Ishikawa (cell line): Measurements from ENCODE around the gene CAMK4.

ENCODE experiments used
- CEBPB ChIP-seq: IDR thresholded peaks from 2 replicates; pipeline ENCODE4 v1.6.1; 2012
- CREB1 ChIP-seq: IDR thresholded peaks from 2 replicates; pipeline ENCODE4 v1.6.1; 2012; ENCODE audit warnings: low read depth
- EP300 ChIP-seq: IDR thresholded peaks from 2 replicates; pipeline ENCODE4 v1.6.1; 2012; ENCODE audit warnings: borderline replicate concordance
- FOXM1 ChIP-seq: IDR thresholded peaks from 2 replicates; pipeline ENCODE4 v1.6.1; 2012; ENCODE audit warnings: low read depth, borderline replicate concordance
- MAX ChIP-seq: IDR thresholded peaks from 2 replicates; pipeline ENCODE4 v1.6.1; 2012
- NFIC ChIP-seq: IDR thresholded peaks from 2 replicates; pipeline ENCODE4 v1.6.1; 2012
- RAD21 ChIP-seq: IDR thresholded peaks from 2 replicates; pipeline ENCODE4 v1.6.1; 2012; ENCODE audit warnings: low read depth
- TAF1 ChIP-seq: IDR thresholded peaks from 2 replicates; pipeline ENCODE4 v1.6.1; 2012; ENCODE audit warnings: low read depth, mild to moderate bottlenecking
- TCF12 ChIP-seq: IDR thresholded peaks from 2 replicates; pipeline ENCODE4 v1.6.1; 2012; ENCODE audit warnings: low read depth
- YY1 ChIP-seq: IDR thresholded peaks from 2 replicates; pipeline ENCODE4 v1.6.1; 2012; ENCODE audit warnings: low read depth
- ZBTB7A ChIP-seq: IDR thresholded peaks from 2 replicates; pipeline ENCODE4 v1.6.1; 2012; ENCODE audit warnings: low read depth
- TF ChIP-seq, protein P1 (sequence below): IDR thresholded peaks from 2 replicates; pipeline ENCODE4 v1.6.1; 2012
- TF ChIP-seq, protein P2 (sequence below): IDR thresholded peaks from 2 replicates; pipeline ENCODE4 v1.6.1; 2012; ENCODE audit warnings: low read depth, mild to moderate bottlenecking

GRCh38 chr5:111198281-111198966 is 25.8 kb upstream of the CAMK4 start:
- TF ChIP-seq FOXM1 = no peak
- TF ChIP-seq YY1 = no peak
- no peak for TF ChIP-seq EP300
- TF ChIP-seq RAD21 = no peak
- TF ChIP-seq CREB1 = no peak
- TF ChIP-seq, protein P1, sequence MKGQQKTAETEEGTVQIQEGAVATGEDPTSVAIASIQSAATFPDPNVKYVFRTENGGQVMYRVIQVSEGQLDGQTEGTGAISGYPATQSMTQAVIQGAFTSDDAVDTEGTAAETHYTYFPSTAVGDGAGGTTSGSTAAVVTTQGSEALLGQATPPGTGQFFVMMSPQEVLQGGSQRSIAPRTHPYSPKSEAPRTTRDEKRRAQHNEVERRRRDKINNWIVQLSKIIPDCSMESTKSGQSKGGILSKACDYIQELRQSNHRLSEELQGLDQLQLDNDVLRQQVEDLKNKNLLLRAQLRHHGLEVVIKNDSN = no peak
- no peak for TF ChIP-seq ZBTB7A
- TF ChIP-seq TAF1 = no peak
- no peak for TF ChIP-seq MAX
- TF ChIP-seq NFIC = no peak
- TF ChIP-seq, protein P2, sequence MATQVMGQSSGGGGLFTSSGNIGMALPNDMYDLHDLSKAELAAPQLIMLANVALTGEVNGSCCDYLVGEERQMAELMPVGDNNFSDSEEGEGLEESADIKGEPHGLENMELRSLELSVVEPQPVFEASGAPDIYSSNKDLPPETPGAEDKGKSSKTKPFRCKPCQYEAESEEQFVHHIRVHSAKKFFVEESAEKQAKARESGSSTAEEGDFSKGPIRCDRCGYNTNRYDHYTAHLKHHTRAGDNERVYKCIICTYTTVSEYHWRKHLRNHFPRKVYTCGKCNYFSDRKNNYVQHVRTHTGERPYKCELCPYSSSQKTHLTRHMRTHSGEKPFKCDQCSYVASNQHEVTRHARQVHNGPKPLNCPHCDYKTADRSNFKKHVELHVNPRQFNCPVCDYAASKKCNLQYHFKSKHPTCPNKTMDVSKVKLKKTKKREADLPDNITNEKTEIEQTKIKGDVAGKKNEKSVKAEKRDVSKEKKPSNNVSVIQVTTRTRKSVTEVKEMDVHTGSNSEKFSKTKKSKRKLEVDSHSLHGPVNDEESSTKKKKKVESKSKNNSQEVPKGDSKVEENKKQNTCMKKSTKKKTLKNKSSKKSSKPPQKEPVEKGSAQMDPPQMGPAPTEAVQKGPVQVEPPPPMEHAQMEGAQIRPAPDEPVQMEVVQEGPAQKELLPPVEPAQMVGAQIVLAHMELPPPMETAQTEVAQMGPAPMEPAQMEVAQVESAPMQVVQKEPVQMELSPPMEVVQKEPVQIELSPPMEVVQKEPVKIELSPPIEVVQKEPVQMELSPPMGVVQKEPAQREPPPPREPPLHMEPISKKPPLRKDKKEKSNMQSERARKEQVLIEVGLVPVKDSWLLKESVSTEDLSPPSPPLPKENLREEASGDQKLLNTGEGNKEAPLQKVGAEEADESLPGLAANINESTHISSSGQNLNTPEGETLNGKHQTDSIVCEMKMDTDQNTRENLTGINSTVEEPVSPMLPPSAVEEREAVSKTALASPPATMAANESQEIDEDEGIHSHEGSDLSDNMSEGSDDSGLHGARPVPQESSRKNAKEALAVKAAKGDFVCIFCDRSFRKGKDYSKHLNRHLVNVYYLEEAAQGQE = no peak
- no peak for TF ChIP-seq TCF12
- no peak for TF ChIP-seq CEBPB
